Body of pancreas (tissue), 4 donors: ENCODE data around the gene DUSP28. TPM values are rescaled to one million over a fixed set of nuclear protein-coding genes. Genes with fewer than 3 reads are reported as not detected.
A peak's percentile ranks its signal among the peaks of the same experiment; 100 is the strongest.

ENCODE experiments used
- ATAC-seq: fragments of 150-250 bp; one replicate; pipeline ENCODE4 v1.9.1; 2016
- DNase-seq, 4 donors: peaks; one replicate each; pipeline ENCODE4 v3.0.0-alpha.2; 2019
- H3K27ac ChIP-seq, 4 donors: fragments of 200-600 bp; sonication (generic); 1 replicate in 3 of 4; 2 replicates in 1 of 4; pipeline versions ENCODE4 v1.5.1 to v1.6.1; 2016 to 2019; ENCODE audit warnings: mild to moderate bottlenecking in 1 of 4, mixed read lengths in 1 of 4, moderate library complexity in 1 of 4
- H3K27me3 ChIP-seq, 2 donors: fragments of 200-600 bp; sonication (generic); one replicate each; pipeline ENCODE4 v1.6.0; 2016; ENCODE audit warnings: mild to moderate bottlenecking in 1 of 2
- H3K36me3 ChIP-seq, 2 donors: fragments of 200-600 bp; sonication (generic); replicated peaks in 1 of 2; 2 replicates each; pipeline ENCODE4 v1.5.1; 2016; ENCODE audit warnings: low read depth in 2 of 2; ENCODE audit not compliant: insufficient read depth in 1 of 2
- H3K4me1 ChIP-seq: fragments of 200-600 bp; sonication (generic); one replicate; pipeline ENCODE4 v1.6.0; 2016
- H3K4me3 ChIP-seq, 2 donors: fragments of 200-600 bp; sonication (generic); 1 replicate in 1 of 2; 2 replicates in 1 of 2; pipeline ENCODE4 v1.5.1; 2016 to 2019
- H3K9me3 ChIP-seq, 3 donors: fragments of 200-600 bp; sonication (generic); 1 replicate in 2 of 3; 2 replicates in 1 of 3; pipeline ENCODE4 v1.5.1; 2016
- CTCF ChIP-seq, 7 experiments: fragments of 450-650 bp in 4 of 7; fragments of 200-600 bp in 3 of 7; sonication (generic) in 3 of 7; IDR thresholded peaks; one replicate each; pipeline ENCODE4 v1.5.1; 2016 to 2019; ENCODE audit warnings: antibody characterized with exemption in 7 of 7
- POLR2A ChIP-seq, 3 donors: fragments of 450-650 bp; IDR thresholded peaks; one replicate each; pipeline ENCODE4 v1.6.1; 2016; ENCODE audit warnings: antibody characterized with exemption in 3 of 3, mild to moderate bottlenecking in 2 of 3
- WGBS, 2 donors: methylation state at CpG; one replicate each; pipeline ENCODE4 v1.1.5; 2017; 5-methylcytosine and 5-hydroxymethylcytosine counted together
- intact Hi-C: fragments of 100-400 bp; cut with DNase I; formaldehyde crosslinking; loops from one replicate; pipeline ENCODE4 v1.15.1; 2023
- total RNA-seq, 2 donors: library from RNA; depleted of rRNA; stranded (reverse); fragments of >200 nt; gene quantifications; one replicate each; pipeline ENCODE4 v1.1.0, GENCODE V29; 2016

The DUSP28 gene
- total RNA-seq, 2 donors from 2014 or later: 4.7 to 6.6 TPM

- DNase-seq (peak in 1 of 4 donors; percentile 8), ATAC-seq (no peak)
- Histone ChIP-seq H3K36me3 (no peaks in the 10 kb centered on the region), H3K4me3 (no peak overlapping the region), H3K9me3 (no peaks in the 10 kb centered on the region), H3K27me3 (no peaks in the 10 kb centered on the region), H3K27ac (no peak overlapping the region), H3K4me1 (no peaks in the 10 kb centered on the region)
- 91 to 95% methylated on average over 15 to 21 of the region's 21 CpGs for WGBS, 2 donors
- intact Hi-C loops: no loop called here
- TF ChIP-seq CTCF (IDR thresholded peaks at IDR 0.05) (no peak), POLR2A (IDR thresholded peaks at IDR 0.05) (no peak)
These were observed 47.3 kb upstream of the DUSP28 start for GRCh38 chr2:240512666-240513535.

GRCh38 chr2:240513549-240514287, 46.4 kb upstream of the DUSP28 start:
- TF ChIP-seq CTCF (IDR thresholded peaks at IDR 0.05): peak; percentile 67 to 85 (median 76)
- TF ChIP-seq POLR2A (IDR thresholded peaks at IDR 0.05): no peak
- ATAC-seq: peak; percentile 92
- H3K27ac ChIP-seq: no peak overlapping the region
- intact Hi-C loops: no loop called here
- H3K9me3 ChIP-seq: no peaks in the 10 kb centered on the region
- H3K36me3 ChIP-seq: no peaks in the 10 kb centered on the region
- no peaks in the 10 kb centered on the region for H3K27me3 ChIP-seq
- H3K4me1 ChIP-seq: no peaks in the 10 kb centered on the region
- H3K4me3 ChIP-seq: no peak overlapping the region
- DNase-seq: peak; percentile 76 to 92 (median 87)
- WGBS, 2 donors: 40 to 46% methylated on average over 13 of the region's 13 CpGs

- 83 to 100% methylated on average over 2 of the region's 2 CpGs for WGBS, 2 donors
- TF ChIP-seq CTCF (IDR thresholded peaks at IDR 0.05): no peak
- no peak for TF ChIP-seq POLR2A (IDR thresholded peaks at IDR 0.05)
- no peak overlapping the region for H3K27ac ChIP-seq
- no peak for ATAC-seq
- no peak overlapping the region for H3K4me3 ChIP-seq
- no peaks in the 10 kb centered on the region for H3K36me3 ChIP-seq
- H3K4me1 ChIP-seq: no peaks in the 10 kb centered on the region
- peak in 1 of 4 donors; percentile 14 for DNase-seq
- no peaks in the 10 kb centered on the region for H3K27me3 ChIP-seq
- intact Hi-C loops: no loop called here
- H3K9me3 ChIP-seq: no peaks in the 10 kb centered on the region
These were observed 45.5 kb upstream of the DUSP28 start for GRCh38 chr2:240514631-240515030.

GRCh38 chr2:240517342-240517741, 42.8 kb upstream of the DUSP28 start:
- Histone ChIP-seq H3K4me1 (no peaks in the 10 kb centered on the region), H3K4me3 (no peak overlapping the region), H3K9me3 (no peaks in the 10 kb centered on the region), H3K27me3 (no peaks in the 10 kb centered on the region), H3K36me3 (no peaks in the 10 kb centered on the region), H3K27ac (no peak overlapping the region)
- WGBS, 2 donors: 90 to 96% methylated on average over 3 to 4 of the region's 4 CpGs
- ATAC-seq (no peak), DNase-seq (no peak)
- TF ChIP-seq POLR2A (IDR thresholded peaks at IDR 0.05): no peak
- no peak for TF ChIP-seq CTCF (IDR thresholded peaks at IDR 0.05)
- intact Hi-C loops: no loop called here
